DOHH2 (cell line): ENCODE results near the gene KRT37.

Source experiments
- H3F3A ChIP-seq: fragments of 200-600 bp; sonication (generic), shearing (Covaris generic); 2 replicates; pipeline ENCODE4 v1.6.0; 2016; ENCODE audit warnings: antibody characterized with exemption, mild to moderate bottlenecking; ENCODE audit not compliant: control insufficient read depth, insufficient read depth
- H3K27ac ChIP-seq: fragments of 200-600 bp; sonication (generic); 2 replicates; pipeline ENCODE4 v1.5.1; 2014; ENCODE audit warnings: low read depth, mild to moderate bottlenecking, low read length, moderate library complexity
- H3K27me3 ChIP-seq: fragments of 200-600 bp; sonication (generic); 2 replicates; pipeline ENCODE4 v1.6.1; 2014; ENCODE audit warnings: mild to moderate bottlenecking, low read length, mixed read lengths; ENCODE audit not compliant: control insufficient read depth
- H3K36me3 ChIP-seq: fragments of 200-600 bp; sonication (generic); 2 replicates; pipeline ENCODE4 v1.6.1; 2014; ENCODE audit warnings: mild to moderate bottlenecking, low read length, moderate library complexity, mixed read lengths; ENCODE audit not compliant: control insufficient read depth
- H3K4me1 ChIP-seq: fragments of 200-600 bp; sonication (generic); 2 replicates; pipeline ENCODE4 v1.6.1; 2014; ENCODE audit warnings: mild to moderate bottlenecking, low read length, mixed read lengths; ENCODE audit not compliant: control insufficient read depth
- H3K4me2 ChIP-seq: fragments of 200-600 bp; sonication (generic); 2 replicates; pipeline ENCODE4 v1.6.0; 2014; ENCODE audit warnings: mild to moderate bottlenecking, low read length, moderate library complexity
- H3K4me3 ChIP-seq: fragments of 200-600 bp; sonication (generic); 2 replicates; pipeline ENCODE4 v1.5.1; 2014; ENCODE audit warnings: mild to moderate bottlenecking, low read length, mixed read lengths
- H3K79me2 ChIP-seq: fragments of 200-600 bp; sonication (generic); 2 replicates; pipeline ENCODE4 v1.6.1; 2014; ENCODE audit warnings: mild to moderate bottlenecking, low read length, mixed read lengths; ENCODE audit not compliant: control insufficient read depth
- H3K9me2 ChIP-seq: fragments of 200-600 bp; sonication (generic); replicated peaks from 2 replicates; pipeline ENCODE4 v1.6.1; 2014; ENCODE audit warnings: mild to moderate bottlenecking, low read length, mixed read lengths; ENCODE audit not compliant: control insufficient read depth
- H3K9me3 ChIP-seq: fragments of 200-600 bp; sonication (generic); 2 replicates; pipeline ENCODE4 v1.6.1; 2014; ENCODE audit warnings: antibody characterized with exemption, low read length, mixed read lengths; ENCODE audit not compliant: control insufficient read depth, insufficient read depth
- H4K20me1 ChIP-seq: fragments of 200-600 bp; sonication (generic); 2 replicates; pipeline ENCODE4 v1.6.0; 2014; ENCODE audit warnings: low read depth, mild to moderate bottlenecking, antibody characterized with exemption, low read length, moderate library complexity; ENCODE audit not compliant: control insufficient read depth, insufficient read depth
- EZH2phosphoT487 ChIP-seq: fragments of 200-600 bp; sonication (generic); IDR thresholded peaks from 2 replicates; pipeline ENCODE4 v1.6.1; 2017; ENCODE audit warnings: borderline replicate concordance, mild to moderate bottlenecking, antibody characterized with exemption, low read length, moderate library complexity, mixed read lengths
- TF ChIP-seq, protein P1 (sequence below): fragments of 200-600 bp; sonication (generic); IDR thresholded peaks from one replicate; pipeline ENCODE4 v1.5.1; 2014; ENCODE audit warnings: antibody characterized with exemption, mild to moderate bottlenecking, low read depth, low read length; ENCODE audit not compliant: poor library complexity, severe bottlenecking

The KRT37 gene

DNA sequence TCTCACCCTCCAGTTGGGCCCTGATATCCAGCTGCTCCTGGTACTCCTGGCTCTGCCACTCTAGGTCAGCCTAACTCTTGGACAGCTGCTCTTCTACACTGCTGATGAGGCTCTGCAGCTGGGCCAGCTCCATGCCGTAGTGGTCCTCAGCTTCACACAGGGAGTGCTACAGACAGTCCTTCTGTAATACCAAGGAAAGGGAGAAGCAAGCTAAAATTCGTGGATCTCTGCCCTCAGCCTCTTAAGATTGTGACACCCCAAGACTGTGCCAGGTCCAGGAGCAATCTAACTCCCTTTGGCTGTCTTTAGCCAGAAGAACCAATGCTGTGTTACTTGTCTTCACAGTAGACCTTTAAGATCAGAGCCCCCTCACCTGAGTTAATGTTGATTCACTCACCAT is 24.1 kb upstream of the KRT37 start:
- Histone ChIP-seq H3K9me3 (no peaks in the 10 kb centered on the region), H3K9me2 (no peaks in the 10 kb centered on the region), H3K79me2 (no peaks in the 10 kb centered on the region), H3F3A (no peaks in the 10 kb centered on the region), H3K4me3 (no peak overlapping the region), H3K27me3 (peaks cover 19% of the 10 kb centered on the region), H4K20me1 (no peaks in the 10 kb centered on the region), H3K27ac (no peak overlapping the region), H3K4me1 (no peaks in the 10 kb centered on the region), H3K36me3 (no peaks in the 10 kb centered on the region), H3K4me2 (no peak overlapping the region)
- TF ChIP-seq, protein P1, sequence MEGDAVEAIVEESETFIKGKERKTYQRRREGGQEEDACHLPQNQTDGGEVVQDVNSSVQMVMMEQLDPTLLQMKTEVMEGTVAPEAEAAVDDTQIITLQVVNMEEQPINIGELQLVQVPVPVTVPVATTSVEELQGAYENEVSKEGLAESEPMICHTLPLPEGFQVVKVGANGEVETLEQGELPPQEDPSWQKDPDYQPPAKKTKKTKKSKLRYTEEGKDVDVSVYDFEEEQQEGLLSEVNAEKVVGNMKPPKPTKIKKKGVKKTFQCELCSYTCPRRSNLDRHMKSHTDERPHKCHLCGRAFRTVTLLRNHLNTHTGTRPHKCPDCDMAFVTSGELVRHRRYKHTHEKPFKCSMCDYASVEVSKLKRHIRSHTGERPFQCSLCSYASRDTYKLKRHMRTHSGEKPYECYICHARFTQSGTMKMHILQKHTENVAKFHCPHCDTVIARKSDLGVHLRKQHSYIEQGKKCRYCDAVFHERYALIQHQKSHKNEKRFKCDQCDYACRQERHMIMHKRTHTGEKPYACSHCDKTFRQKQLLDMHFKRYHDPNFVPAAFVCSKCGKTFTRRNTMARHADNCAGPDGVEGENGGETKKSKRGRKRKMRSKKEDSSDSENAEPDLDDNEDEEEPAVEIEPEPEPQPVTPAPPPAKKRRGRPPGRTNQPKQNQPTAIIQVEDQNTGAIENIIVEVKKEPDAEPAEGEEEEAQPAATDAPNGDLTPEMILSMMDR, result no peak
- TF ChIP-seq EZH2phosphoT487, result no peak

DNA sequence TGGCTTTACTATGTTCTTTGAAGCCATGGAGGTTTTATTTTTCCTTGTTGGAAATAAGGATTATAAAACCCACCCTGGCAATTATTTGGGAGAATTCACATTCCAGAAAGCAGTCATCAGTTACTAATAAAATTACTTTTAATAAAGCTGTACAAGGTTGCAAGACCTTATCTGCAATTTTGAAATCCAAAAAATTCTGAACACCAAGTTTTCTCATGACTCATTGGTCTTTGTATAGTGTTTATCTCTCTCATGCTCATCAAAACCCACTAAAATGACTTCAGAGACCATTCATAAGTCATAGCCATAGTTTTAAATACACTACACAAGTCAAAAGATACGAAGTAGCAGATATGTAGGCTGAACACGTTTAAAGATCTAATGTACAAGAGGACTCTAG is 22.4 kb upstream of the KRT37 start:
- no peak overlapping the region for H3K4me3 ChIP-seq
- no peak overlapping the region for H3K4me2 ChIP-seq
- no peaks in the 10 kb centered on the region for H3K36me3 ChIP-seq
- H3K4me1 ChIP-seq, result no peaks in the 10 kb centered on the region
- H3K27me3 ChIP-seq, result peaks cover 30% of the 10 kb centered on the region
- H3K79me2 ChIP-seq, result no peaks in the 10 kb centered on the region
- H3K27ac ChIP-seq, result no peak overlapping the region
- H3K9me2 ChIP-seq, result no peaks in the 10 kb centered on the region
- no peaks in the 10 kb centered on the region for H3F3A ChIP-seq
- no peaks in the 10 kb centered on the region for H3K9me3 ChIP-seq
- H4K20me1 ChIP-seq, result no peaks in the 10 kb centered on the region
- TF ChIP-seq EZH2phosphoT487, result no peak
- TF ChIP-seq, protein P1, result no peak

DNA sequence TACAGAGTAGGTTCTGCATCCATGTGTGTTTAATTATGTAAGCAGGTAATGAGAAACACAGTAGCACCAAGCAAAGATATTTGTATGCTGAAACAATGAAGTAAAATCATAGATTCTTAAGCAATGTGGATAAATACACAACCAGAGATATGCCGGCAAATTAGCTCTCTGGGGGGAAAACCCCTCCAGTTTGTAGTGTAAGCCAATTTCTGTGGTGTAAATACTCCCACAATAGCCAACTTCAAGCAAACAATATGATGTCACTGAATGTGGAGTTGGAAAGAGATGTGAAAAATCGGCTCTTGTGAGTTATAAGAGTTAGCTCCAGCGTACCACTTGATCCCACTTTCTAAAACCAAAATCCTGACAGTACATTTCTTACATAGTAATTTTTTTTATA is 20.3 kb upstream of the KRT37 start:
- Histone ChIP-seq H3K4me2 (no peak overlapping the region), H3K4me3 (no peak overlapping the region), H3K27ac (no peak overlapping the region), H3K9me3 (no peaks in the 10 kb centered on the region), H3K79me2 (no peaks in the 10 kb centered on the region), H3K36me3 (no peaks in the 10 kb centered on the region), H3K4me1 (no peaks in the 10 kb centered on the region), H3K9me2 (no peaks in the 10 kb centered on the region), H3F3A (no peaks in the 10 kb centered on the region), H4K20me1 (no peaks in the 10 kb centered on the region), H3K27me3 (peaks cover 40% of the 10 kb centered on the region)
- TF ChIP-seq EZH2phosphoT487, result no peak
- TF ChIP-seq, protein P1, result no peak

DNA sequence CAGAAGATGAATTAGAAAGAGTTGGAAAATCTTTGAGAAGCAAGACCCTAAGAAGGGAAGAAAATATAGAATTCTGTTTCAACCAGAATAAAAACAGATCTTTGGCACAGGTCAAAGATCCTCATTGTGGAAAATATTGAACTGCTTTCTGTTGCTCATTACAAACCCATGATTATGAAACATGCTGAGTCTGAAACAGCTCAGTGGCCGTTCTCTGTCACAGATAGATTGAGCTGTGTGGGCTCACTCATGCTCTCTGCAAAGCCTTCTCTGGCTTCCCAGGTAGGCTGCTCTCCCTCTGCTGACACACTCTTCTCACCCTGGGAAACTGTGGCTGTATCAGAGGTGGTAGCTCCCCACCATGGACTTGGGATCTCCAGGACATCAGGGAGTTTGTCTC is 19.8 kb upstream of the KRT37 start:
- Histone ChIP-seq H3K79me2 (no peaks in the 10 kb centered on the region), H3K9me3 (no peaks in the 10 kb centered on the region), H3K4me2 (no peak overlapping the region), H3K4me1 (no peaks in the 10 kb centered on the region), H3K4me3 (no peak overlapping the region), H3K9me2 (no peaks in the 10 kb centered on the region), H3F3A (no peaks in the 10 kb centered on the region), H3K36me3 (no peaks in the 10 kb centered on the region), H3K27ac (no peak overlapping the region), H3K27me3 (peaks cover 44% of the 10 kb centered on the region), H4K20me1 (no peaks in the 10 kb centered on the region)
- TF ChIP-seq EZH2phosphoT487, result no peak
- TF ChIP-seq, protein P1, result no peak
